Activated CD8-positive, alpha-beta T cell treated with anti-CD3 and anti-CD28 coated beads for 36 hours (primary cell): ENCODE data around the gene IQSEC3. TPM values are rescaled to one million over a fixed set of nuclear protein-coding genes. Genes with fewer than 3 reads are reported as not detected.
"Not testable (repeated sequence)": the region's sequence is repeated elsewhere in the genome, so short reads cannot be mapped to it uniquely, and the experiment has no call there.

Source experiments
- ATAC-seq: fragments of 200-7000 bp; cut with Tn5 transposase; one replicate; pipeline ENCODE4 v1.10.0; 2021; ENCODE audit warnings: mild to moderate bottlenecking, moderate library complexity
- CTCF ChIA-PET: fragments of 350-600 bp; sonication (Branson Sonifier 250); formaldehyde crosslinking; loops from one replicate; lab custom pipeline; 2021; ENCODE audit warnings: antibody characterized with exemption; lab: Charles Lee
- POLR2A ChIA-PET: fragments of 350-600 bp; sonication (Branson Sonifier 250); formaldehyde crosslinking; loops from one replicate; lab custom pipeline; 2021; ENCODE audit warnings: antibody characterized with exemption; lab: Charles Lee
- DNase-seq: peaks from one replicate; pipeline ENCODE4 v3.0.0-alpha.2; 2020
- H3K27ac Mint-ChIP-seq: one replicate; pipeline ENCODE4 v1.8.0; 2021; ENCODE audit warnings: mild to moderate bottlenecking, mixed read lengths
- H3K27me3 Mint-ChIP-seq: one replicate; pipeline ENCODE4 v1.8.0; 2021; ENCODE audit warnings: mixed read lengths
- H3K36me3 Mint-ChIP-seq: one replicate; pipeline ENCODE4 v1.8.0; 2021; ENCODE audit warnings: low read depth, mixed read lengths
- H3K4me1 Mint-ChIP-seq: one replicate; pipeline ENCODE4 v1.8.0; 2021; ENCODE audit warnings: low read depth, mixed read lengths
- H3K4me3 Mint-ChIP-seq: one replicate; pipeline ENCODE4 v1.8.0; 2021; ENCODE audit warnings: mild to moderate bottlenecking, moderate library complexity, mixed read lengths
- H3K9me3 Mint-ChIP-seq: one replicate; pipeline ENCODE4 v1.8.0; 2021; ENCODE audit warnings: mixed read lengths
- intact Hi-C: fragments of 100-400 bp; cut with micrococcal nuclease; formaldehyde crosslinking; loops from one replicate; pipeline ENCODE4 v1.10.0; 2022
- total RNA-seq, 2 experiments: library from RNA; stranded (reverse); gene quantifications; one replicate each; pipeline ENCODE4 v1.2.3, GENCODE V29; 2021
- TF ChIP-seq, protein P1 (sequence below): fragments of 200-600 bp; IDR thresholded peaks from one replicate; pipeline ENCODE4 v1.8.0; 2022; ENCODE audit warnings: antibody characterized with exemption, mild to moderate bottlenecking

Gene IQSEC3
- total RNA-seq, 2 experiments from 2014 or later: 2.5 to 2.7 TPM

- Mint-ChIP-seq H3K4me3 (no peak within 1 kb of the TSS), H3K27ac (no peak within 1 kb of the TSS), H3K36me3 (no peaks in the 10 kb centered on the region), H3K27me3 (peaks cover 20% of the 10 kb centered on the region), H3K9me3 (no peaks in the 10 kb centered on the region), H3K4me1 (peaks cover 5% of the 10 kb centered on the region)
- TF ChIP-seq, protein P1, sequence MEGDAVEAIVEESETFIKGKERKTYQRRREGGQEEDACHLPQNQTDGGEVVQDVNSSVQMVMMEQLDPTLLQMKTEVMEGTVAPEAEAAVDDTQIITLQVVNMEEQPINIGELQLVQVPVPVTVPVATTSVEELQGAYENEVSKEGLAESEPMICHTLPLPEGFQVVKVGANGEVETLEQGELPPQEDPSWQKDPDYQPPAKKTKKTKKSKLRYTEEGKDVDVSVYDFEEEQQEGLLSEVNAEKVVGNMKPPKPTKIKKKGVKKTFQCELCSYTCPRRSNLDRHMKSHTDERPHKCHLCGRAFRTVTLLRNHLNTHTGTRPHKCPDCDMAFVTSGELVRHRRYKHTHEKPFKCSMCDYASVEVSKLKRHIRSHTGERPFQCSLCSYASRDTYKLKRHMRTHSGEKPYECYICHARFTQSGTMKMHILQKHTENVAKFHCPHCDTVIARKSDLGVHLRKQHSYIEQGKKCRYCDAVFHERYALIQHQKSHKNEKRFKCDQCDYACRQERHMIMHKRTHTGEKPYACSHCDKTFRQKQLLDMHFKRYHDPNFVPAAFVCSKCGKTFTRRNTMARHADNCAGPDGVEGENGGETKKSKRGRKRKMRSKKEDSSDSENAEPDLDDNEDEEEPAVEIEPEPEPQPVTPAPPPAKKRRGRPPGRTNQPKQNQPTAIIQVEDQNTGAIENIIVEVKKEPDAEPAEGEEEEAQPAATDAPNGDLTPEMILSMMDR: no peak
- DNase-seq (no peak), ATAC-seq (no peak)
- ChIA-PET POLR2A (no interaction called here), CTCF (interaction anchor here (1.2 kb wide), 1 partner anchor 35 kb away, joined by 3 read pairs; no protein-coding TSS in a partner anchor)
- intact Hi-C loops: no loop called here
Measured at GRCh38 chr12:214003-214741, 147.6 kb downstream of the IQSEC3 start, which contains the start of gene SLC6A12. SLC6A12 (minus strand) TSS chr12:214157; CDS start chr12:209986, 4,171 bp downstream.

- Mint-ChIP-seq H3K36me3 (no peaks in the 10 kb centered on the region), H3K4me3 (no peak overlapping the region), H3K27me3 (peaks cover 20% of the 10 kb centered on the region), H3K4me1 (peaks cover 5% of the 10 kb centered on the region), H3K27ac (no peak overlapping the region), H3K9me3 (no peaks in the 10 kb centered on the region)
- ATAC-seq (no peak), DNase-seq (no peak)
- TF ChIP-seq, protein P1: no peak
- intact Hi-C loops: no loop called here
- CTCF ChIA-PET: no interaction called here
- POLR2A ChIA-PET: no interaction called here
Measured at GRCh38 chr12:215116-215515, 148.5 kb downstream of the IQSEC3 start.

- ATAC-seq, intact Hi-C loops, H3K36me3 Mint-ChIP-seq, DNase-seq, H3K4me1 Mint-ChIP-seq, H3K27ac Mint-ChIP-seq, H3K9me3 Mint-ChIP-seq, H3K4me3 Mint-ChIP-seq, CTCF ChIA-PET, POLR2A ChIA-PET: not testable (repeated sequence)
- peaks cover 11% of the 10 kb centered on the region for H3K27me3 Mint-ChIP-seq
Measured at GRCh38 chr12:217029-217428, 150.5 kb downstream of the IQSEC3 start.

DNA sequence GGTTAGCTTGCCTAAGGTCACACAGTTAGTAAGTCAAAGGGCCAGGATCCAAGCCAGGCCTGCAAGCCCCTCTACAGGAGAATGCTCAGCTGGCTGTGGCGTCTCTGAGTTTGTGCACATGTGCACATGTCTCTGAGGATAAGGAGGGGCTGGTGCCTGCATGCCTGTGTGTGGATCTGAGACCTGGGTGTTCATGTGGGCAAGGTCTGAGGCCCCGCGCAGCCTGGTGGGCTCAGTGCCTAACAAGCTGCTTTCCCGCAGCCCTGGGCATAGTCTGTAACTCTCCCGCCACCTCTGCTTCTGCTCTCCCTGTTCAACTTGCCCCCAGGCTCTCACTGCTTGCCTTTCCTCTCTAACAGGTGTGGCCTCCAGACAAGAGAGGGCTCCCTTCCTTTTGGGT is 151.7 kb downstream of the IQSEC3 start:
- ChIA-PET POLR2A (no interaction called here), CTCF (interaction anchor here (3.1 kb wide), 1 partner anchor 14 kb away, joined by 14 read pairs; no protein-coding TSS in a partner anchor)
- TF ChIP-seq, protein P1: no peak
- Mint-ChIP-seq H3K9me3 (no peaks in the 10 kb centered on the region), H3K36me3 (no peaks in the 10 kb centered on the region), H3K4me3 (no peak overlapping the region), H3K27ac (no peak overlapping the region), H3K4me1 (no peaks in the 10 kb centered on the region), H3K27me3 (peaks cover 7% of the 10 kb centered on the region)
- intact Hi-C loops: no loop called here
- ATAC-seq: no peak
- DNase-seq: no peak

DNA sequence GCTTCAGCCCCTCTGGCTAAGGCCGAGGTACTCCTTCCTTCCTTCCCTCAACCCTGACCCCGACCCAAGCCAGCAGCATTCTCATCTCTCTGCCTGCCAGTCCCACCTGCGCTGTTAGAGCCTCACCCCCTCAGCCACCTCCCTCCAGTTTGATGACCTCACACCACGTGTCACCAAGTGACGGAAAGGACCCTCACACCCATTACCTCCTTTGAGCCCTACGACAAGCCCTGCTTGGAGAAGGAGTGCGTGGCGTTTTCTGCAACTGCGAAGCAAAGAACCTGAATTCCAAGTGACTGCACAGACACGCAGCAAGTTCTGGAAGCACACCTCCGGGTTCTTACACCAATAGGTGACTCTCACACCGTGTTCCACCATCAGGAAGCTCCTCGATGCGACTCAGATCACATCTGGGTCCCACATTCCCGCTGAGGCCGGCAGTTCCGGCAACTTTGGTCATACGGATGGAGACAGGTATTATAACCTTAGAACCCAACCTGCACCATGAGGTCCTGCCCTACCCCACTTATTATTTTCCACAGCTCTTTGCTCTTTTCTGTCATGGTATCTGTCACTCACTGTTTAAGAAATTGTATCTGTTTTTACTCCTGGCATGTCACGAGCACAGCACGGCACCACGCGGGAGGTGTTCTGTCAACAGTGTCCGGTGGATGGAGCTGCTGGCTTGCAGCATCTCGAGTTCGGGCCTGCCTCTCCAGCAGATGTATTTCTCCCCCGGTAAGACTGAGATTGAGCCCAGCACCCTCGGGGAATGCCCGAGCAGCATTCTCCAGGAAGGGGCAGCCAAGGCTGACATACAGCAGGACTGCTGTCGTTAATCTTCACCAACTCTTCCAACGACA is 152.4 kb downstream of the IQSEC3 start:
- intact Hi-C loops: no loop called here
- H3K27me3 Mint-ChIP-seq: peaks cover under 1% of the 10 kb centered on the region
- ChIA-PET CTCF (interaction anchor here (0.8 to 3.1 kb wide), 20 partner anchors 8 to 329 kb away, joined by 3 to 18 read pairs (median 4); no protein-coding TSS in a partner anchor), POLR2A (no interaction called here)
- H3K4me1 Mint-ChIP-seq: no peaks in the 10 kb centered on the region
- DNase-seq (no peak), ATAC-seq (no peak)
- H3K4me3 Mint-ChIP-seq: no peak overlapping the region
- no peak overlapping the region for H3K27ac Mint-ChIP-seq
- H3K36me3 Mint-ChIP-seq: no peaks in the 10 kb centered on the region
- TF ChIP-seq, protein P1: no peak
- H3K9me3 Mint-ChIP-seq: no peaks in the 10 kb centered on the region
